Measurements from ENCODE around the gene ZNF516. TPM values are rescaled to one million over a fixed set of nuclear protein-coding genes. Genes with fewer than 3 reads are reported as not detected.
A peak's percentile ranks its signal among the peaks of the same experiment; 100 is the strongest.

Gene ZNF516
- total and polyA plus RNA-seq, 2 of the 13 experiments (the other 11 are each of a cell fraction or from before 2014, with no cell fraction given), result 16.6 to 18.7 TPM

DNA sequence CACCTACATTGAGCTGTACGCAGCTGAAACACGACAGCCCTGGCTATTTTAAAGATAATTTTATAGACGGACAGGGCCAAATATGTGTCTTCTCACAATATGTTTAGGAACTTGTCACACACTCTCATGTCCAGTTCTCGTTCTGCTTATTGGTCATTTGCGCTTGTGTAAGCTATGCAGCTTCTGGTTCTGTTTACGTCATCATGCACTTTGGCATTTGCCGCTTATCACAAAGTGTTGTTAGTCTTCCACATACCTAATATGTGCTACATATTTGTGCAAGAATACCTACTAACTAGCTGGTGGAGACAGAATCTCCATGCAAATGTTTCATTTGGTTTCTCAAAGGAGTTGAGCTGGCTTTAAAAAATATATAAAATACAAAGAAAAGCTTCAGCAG is 7.5 kb upstream of the ZNF516 start (continued):
- TF ChIP-seq, protein P1, sequence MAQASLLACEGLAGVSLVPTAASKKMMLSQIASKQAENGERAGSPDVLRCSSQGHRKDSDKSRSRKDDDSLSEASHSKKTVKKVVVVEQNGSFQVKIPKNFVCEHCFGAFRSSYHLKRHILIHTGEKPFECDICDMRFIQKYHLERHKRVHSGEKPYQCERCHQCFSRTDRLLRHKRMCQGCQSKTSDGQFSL (CRISPR knock-in tag; IDR thresholded peaks at IDR 0.05), result no peak
- TF ChIP-seq GATAD2A (CRISPR knock-in tag; IDR thresholded peaks at IDR 0.05) (peak; percentile 53), NFRKB (IDR thresholded peaks at IDR 0.05) (no peak), ZNF121 (CRISPR knock-in tag; IDR thresholded peaks at IDR 0.05) (peak; percentile 82), ZNF225 (CRISPR knock-in tag; IDR thresholded peaks at IDR 0.05) (no peak), NR3C1 (CRISPR knock-in tag; IDR thresholded peaks at IDR 0.05) (no peak), TEAD3 (CRISPR knock-in tag; optimal IDR thresholded peaks at IDR 0.05; ENCODE audit: borderline replicate concordance) (peak; percentile 39), RARA (CRISPR knock-in tag; IDR thresholded peaks at IDR 0.05) (0 out of 2 replicates have a peak, but pooled peaks have one; percentile 10), ZKSCAN1 (IDR thresholded peaks at IDR 0.05; ENCODE audit: low read length) (peak; percentile 98), CREB1 (IDR thresholded peaks at IDR 0.05) (peak; percentile 91), CREB1 (CRISPR knock-in tag; IDR thresholded peaks at IDR 0.05) (peak; percentile 73), NFKB2 (CRISPR knock-in tag; IDR thresholded peaks at IDR 0.05; ENCODE audit: borderline replicate concordance) (no peak), FOSL2 (CRISPR knock-in tag; IDR thresholded peaks at IDR 0.05) (peak; percentile 42; the same call in 1 of the 2 replicates), ATF7 (IDR thresholded peaks at IDR 0.05) (peak; percentile 78), ATF7 (CRISPR knock-in tag; IDR thresholded peaks at IDR 0.05) (no peak)
- TF ChIP-seq, protein P2, sequence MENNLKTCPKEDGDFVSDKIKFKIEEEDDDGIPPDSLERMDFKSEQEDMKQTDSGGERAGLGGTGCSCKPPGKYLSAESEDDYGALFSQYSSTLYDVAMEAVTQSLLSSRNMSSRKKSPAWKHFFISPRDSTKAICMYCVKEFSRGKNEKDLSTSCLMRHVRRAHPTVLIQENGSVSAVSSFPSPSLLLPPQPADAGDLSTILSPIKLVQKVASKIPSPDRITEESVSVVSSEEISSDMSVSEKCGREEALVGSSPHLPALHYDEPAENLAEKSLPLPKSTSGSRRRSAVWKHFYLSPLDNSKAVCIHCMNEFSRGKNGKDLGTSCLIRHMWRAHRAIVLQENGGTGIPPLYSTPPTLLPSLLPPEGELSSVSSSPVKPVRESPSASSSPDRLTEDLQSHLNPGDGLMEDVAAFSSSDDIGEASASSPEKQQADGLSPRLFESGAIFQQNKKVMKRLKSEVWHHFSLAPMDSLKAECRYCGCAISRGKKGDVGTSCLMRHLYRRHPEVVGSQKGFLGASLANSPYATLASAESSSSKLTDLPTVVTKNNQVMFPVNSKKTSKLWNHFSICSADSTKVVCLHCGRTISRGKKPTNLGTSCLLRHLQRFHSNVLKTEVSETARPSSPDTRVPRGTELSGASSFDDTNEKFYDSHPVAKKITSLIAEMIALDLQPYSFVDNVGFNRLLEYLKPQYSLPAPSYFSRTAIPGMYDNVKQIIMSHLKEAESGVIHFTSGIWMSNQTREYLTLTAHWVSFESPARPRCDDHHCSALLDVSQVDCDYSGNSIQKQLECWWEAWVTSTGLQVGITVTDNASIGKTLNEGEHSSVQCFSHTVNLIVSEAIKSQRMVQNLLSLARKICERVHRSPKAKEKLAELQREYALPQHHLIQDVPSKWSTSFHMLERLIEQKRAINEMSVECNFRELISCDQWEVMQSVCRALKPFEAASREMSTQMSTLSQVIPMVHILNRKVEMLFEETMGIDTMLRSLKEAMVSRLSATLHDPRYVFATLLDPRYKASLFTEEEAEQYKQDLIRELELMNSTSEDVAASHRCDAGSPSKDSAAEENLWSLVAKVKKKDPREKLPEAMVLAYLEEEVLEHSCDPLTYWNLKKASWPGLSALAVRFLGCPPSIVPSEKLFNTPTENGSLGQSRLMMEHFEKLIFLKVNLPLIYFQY (CRISPR knock-in tag; IDR thresholded peaks at IDR 0.05; ENCODE audit: borderline replicate concordance), result no peak
- TF ChIP-seq, protein P3, sequence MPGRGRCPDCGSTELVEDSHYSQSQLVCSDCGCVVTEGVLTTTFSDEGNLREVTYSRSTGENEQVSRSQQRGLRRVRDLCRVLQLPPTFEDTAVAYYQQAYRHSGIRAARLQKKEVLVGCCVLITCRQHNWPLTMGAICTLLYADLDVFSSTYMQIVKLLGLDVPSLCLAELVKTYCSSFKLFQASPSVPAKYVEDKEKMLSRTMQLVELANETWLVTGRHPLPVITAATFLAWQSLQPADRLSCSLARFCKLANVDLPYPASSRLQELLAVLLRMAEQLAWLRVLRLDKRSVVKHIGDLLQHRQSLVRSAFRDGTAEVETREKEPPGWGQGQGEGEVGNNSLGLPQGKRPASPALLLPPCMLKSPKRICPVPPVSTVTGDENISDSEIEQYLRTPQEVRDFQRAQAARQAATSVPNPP (CRISPR knock-in tag; IDR thresholded peaks at IDR 0.05), result no peak
- TF ChIP-seq, protein P4, sequence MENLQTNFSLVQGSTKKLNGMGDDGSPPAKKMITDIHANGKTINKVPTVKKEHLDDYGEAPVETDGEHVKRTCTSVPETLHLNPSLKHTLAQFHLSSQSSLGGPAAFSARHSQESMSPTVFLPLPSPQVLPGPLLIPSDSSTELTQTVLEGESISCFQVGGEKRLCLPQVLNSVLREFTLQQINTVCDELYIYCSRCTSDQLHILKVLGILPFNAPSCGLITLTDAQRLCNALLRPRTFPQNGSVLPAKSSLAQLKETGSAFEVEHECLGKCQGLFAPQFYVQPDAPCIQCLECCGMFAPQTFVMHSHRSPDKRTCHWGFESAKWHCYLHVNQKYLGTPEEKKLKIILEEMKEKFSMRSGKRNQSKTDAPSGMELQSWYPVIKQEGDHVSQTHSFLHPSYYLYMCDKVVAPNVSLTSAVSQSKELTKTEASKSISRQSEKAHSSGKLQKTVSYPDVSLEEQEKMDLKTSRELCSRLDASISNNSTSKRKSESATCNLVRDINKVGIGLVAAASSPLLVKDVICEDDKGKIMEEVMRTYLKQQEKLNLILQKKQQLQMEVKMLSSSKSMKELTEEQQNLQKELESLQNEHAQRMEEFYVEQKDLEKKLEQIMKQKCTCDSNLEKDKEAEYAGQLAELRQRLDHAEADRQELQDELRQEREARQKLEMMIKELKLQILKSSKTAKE (CRISPR knock-in tag; IDR thresholded peaks at IDR 0.05; ENCODE audit: borderline replicate concordance), result no peak
- TF ChIP-seq, protein P5, sequence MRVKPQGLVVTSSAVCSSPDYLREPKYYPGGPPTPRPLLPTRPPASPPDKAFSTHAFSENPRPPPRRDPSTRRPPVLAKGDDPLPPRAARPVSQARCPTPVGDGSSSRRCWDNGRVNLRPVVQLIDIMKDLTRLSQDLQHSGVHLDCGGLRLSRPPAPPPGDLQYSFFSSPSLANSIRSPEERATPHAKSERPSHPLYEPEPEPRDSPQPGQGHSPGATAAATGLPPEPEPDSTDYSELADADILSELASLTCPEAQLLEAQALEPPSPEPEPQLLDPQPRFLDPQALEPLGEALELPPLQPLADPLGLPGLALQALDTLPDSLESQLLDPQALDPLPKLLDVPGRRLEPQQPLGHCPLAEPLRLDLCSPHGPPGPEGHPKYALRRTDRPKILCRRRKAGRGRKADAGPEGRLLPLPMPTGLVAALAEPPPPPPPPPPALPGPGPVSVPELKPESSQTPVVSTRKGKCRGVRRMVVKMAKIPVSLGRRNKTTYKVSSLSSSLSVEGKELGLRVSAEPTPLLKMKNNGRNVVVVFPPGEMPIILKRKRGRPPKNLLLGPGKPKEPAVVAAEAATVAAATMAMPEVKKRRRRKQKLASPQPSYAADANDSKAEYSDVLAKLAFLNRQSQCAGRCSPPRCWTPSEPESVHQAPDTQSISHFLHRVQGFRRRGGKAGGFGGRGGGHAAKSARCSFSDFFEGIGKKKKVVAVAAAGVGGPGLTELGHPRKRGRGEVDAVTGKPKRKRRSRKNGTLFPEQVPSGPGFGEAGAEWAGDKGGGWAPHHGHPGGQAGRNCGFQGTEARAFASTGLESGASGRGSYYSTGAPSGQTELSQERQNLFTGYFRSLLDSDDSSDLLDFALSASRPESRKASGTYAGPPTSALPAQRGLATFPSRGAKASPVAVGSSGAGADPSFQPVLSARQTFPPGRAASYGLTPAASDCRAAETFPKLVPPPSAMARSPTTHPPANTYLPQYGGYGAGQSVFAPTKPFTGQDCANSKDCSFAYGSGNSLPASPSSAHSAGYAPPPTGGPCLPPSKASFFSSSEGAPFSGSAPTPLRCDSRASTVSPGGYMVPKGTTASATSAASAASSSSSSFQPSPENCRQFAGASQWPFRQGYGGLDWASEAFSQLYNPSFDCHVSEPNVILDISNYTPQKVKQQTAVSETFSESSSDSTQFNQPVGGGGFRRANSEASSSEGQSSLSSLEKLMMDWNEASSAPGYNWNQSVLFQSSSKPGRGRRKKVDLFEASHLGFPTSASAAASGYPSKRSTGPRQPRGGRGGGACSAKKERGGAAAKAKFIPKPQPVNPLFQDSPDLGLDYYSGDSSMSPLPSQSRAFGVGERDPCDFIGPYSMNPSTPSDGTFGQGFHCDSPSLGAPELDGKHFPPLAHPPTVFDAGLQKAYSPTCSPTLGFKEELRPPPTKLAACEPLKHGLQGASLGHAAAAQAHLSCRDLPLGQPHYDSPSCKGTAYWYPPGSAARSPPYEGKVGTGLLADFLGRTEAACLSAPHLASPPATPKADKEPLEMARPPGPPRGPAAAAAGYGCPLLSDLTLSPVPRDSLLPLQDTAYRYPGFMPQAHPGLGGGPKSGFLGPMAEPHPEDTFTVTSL (CRISPR knock-in tag; IDR thresholded peaks at IDR 0.05; ENCODE audit: borderline replicate concordance), result 0 out of 2 replicates have a peak, but pooled peaks have one; percentile 23
